ENCODE data around the gene TEX28. TPM values are rescaled to one million over a fixed set of nuclear protein-coding genes. Genes with fewer than 3 reads are reported as not detected.

TEX28 gene
- polyA plus RNA-seq, 2 of the 4 experiments (the other 2 are of a cell fraction) = not detected

- FAIRE-seq (no peak), DNase-seq (ENCODE audit: low read depth in 1 of 2, low spot score in 1 of 2) (no peak), ATAC-seq (no peak)
- no peaks in the 10 kb centered on the region for H3K4me1 ChIP-seq
- H3K4me2 ChIP-seq = no peak overlapping the region
- no peak for TF ChIP-seq MAFK (IDR thresholded peaks at IDR 0.05; ENCODE audit: partially characterized antibody)
- TF ChIP-seq CHD4 (IDR thresholded peaks at IDR 0.05; ENCODE audit: borderline replicate concordance) = no peak
- no peak for TF ChIP-seq KDM5A (IDR thresholded peaks at IDR 0.05)
- no peak for TF ChIP-seq FOSL2 (IDR thresholded peaks at IDR 0.05)
- TF ChIP-seq FOSL2 (CRISPR knock-in tag; IDR thresholded peaks at IDR 0.05) = no peak
- TF ChIP-seq NR3C1 (IDR thresholded peaks at IDR 0.05) = no peak
- TF ChIP-seq JUN (IDR thresholded peaks at IDR 0.05) = no peak
- no peak for TF ChIP-seq BHLHE40 (IDR thresholded peaks at IDR 0.05; ENCODE audit: low read depth, low read length)
- no peak for TF ChIP-seq MYC (IDR thresholded peaks at IDR 0.05; ENCODE audit: borderline replicate concordance, low read length)
- no peak for TF ChIP-seq EP300 (IDR thresholded peaks at IDR 0.05)
- no peaks in the 10 kb centered on the region for H3K9me3 ChIP-seq
- POLR2A ChIA-PET = no interaction called here
- 76% methylated on average over 16 of the region's 19 CpGs for WGBS (ENCODE audit: missing lambda C conversion rate)
- CTCF ChIA-PET = interaction anchor here (1.0 to 4.7 kb wide), 2 partner anchors 13 to 298 kb away, joined by 3 to 31 read pairs; partner anchors contain the start of gene TKTL1
- H3K27ac ChIP-seq = no peak overlapping the region
- H3K4me3 ChIP-seq = no peak overlapping the region
Measured at GRCh38 chrX:154310616-154311536, 16.0 kb upstream of the TEX28 start.

- FAIRE-seq (no peak), ATAC-seq (no peak), DNase-seq (ENCODE audit: low read depth in 1 of 2, low spot score in 1 of 2) (no peak)
- Histone ChIP-seq H3K4me2 (no peak overlapping the region), H3K4me1 (no peaks in the 10 kb centered on the region), H3K4me3 (no peak overlapping the region), H3K27ac (no peak overlapping the region), H3K9me3 (no peaks in the 10 kb centered on the region)
- ChIA-PET CTCF (interaction anchor here (1.1 to 5.6 kb wide), 8 partner anchors 8 to 189 kb away, joined by 3 to 31 read pairs (median 7); partner anchors contain the start of gene TKTL1), POLR2A (no interaction called here)
- TF ChIP-seq REST (IDR thresholded peaks at IDR 0.05) = no peak
- TF ChIP-seq FOSL2 (IDR thresholded peaks at IDR 0.05) = no peak
- no peak for TF ChIP-seq FOSL2 (CRISPR knock-in tag; IDR thresholded peaks at IDR 0.05)
- TF ChIP-seq KDM5A (IDR thresholded peaks at IDR 0.05) = no peak
- TF ChIP-seq GATA3 (IDR thresholded peaks at IDR 0.05; ENCODE audit: borderline replicate concordance) = no peak
- no peak for TF ChIP-seq HES2 (IDR thresholded peaks at IDR 0.05)
- no peak for TF ChIP-seq RARB (CRISPR knock-in tag; IDR thresholded peaks at IDR 0.05)
- TF ChIP-seq CHD2 (IDR thresholded peaks at IDR 0.05; ENCODE audit: low read length, partially characterized antibody) = no peak
- no peak for TF ChIP-seq HDAC2 (IDR thresholded peaks at IDR 0.05)
- TF ChIP-seq ESRRA (IDR thresholded peaks at IDR 0.05; ENCODE audit: borderline replicate concordance, low read length) = no peak
- TF ChIP-seq HMGXB4 (CRISPR knock-in tag; IDR thresholded peaks at IDR 0.05; ENCODE audit: borderline replicate concordance) = no peak
- TF ChIP-seq CBX8 (IDR thresholded peaks at IDR 0.05) = no peak
- TF ChIP-seq SMC3 (IDR thresholded peaks at IDR 0.05) = no peak
- 58% methylated on average over 15 of the region's 16 CpGs for WGBS (ENCODE audit: missing lambda C conversion rate)
Measured at GRCh38 chrX:154309041-154309775, 14.3 kb upstream of the TEX28 start.
